Measurements from ENCODE around the gene LRP1.
A peak's percentile ranks its signal among the peaks of the same experiment; 100 is the strongest.

DNA sequence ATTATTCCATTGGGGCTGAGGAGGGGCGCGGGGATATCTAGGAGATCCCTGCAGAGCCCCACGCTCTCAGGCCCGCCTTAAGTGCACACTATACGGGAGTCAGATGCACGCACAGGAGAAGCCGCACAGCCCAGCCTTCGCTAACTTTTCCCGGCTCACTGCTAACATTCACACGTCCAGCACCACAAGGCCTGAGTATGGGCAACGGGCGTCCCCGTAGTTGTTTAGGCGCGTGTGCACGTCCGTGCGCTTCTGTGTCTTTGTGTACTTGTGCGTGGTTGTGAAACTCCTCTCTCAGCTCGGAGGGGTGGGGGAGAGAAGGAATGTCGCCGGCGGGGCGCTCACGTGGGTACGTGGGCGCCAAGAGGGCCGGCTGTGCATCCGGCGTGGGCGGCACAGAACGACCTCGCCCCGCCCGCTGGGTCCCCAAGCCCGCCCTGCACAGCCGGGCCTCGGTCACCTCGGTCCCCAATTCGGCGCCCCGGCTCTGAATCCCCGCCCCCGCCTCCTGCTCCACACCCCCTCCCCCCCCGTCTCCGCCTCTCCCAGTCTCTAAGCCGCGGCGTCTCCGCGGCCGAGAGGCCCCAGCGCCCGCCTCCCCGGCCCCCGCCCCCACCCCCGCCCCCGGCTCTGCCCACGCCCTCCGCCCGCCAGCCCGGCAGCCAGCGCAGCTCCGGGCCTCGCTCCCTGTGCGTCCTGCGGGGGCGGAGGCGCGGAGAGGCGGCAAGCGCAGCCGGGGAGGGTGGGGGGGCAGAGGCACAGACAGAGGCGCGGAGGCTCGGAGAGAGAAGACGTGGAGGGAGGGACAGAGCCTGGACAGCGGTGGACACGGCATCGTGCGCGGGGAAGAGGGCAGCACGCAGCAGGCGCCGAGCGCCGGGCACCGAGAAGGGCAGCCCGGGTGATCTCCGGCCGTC is 39.7 kb upstream of the LRP1 start, which contains the start of gene NAB2:
- TF ChIP-seq, protein P1, sequence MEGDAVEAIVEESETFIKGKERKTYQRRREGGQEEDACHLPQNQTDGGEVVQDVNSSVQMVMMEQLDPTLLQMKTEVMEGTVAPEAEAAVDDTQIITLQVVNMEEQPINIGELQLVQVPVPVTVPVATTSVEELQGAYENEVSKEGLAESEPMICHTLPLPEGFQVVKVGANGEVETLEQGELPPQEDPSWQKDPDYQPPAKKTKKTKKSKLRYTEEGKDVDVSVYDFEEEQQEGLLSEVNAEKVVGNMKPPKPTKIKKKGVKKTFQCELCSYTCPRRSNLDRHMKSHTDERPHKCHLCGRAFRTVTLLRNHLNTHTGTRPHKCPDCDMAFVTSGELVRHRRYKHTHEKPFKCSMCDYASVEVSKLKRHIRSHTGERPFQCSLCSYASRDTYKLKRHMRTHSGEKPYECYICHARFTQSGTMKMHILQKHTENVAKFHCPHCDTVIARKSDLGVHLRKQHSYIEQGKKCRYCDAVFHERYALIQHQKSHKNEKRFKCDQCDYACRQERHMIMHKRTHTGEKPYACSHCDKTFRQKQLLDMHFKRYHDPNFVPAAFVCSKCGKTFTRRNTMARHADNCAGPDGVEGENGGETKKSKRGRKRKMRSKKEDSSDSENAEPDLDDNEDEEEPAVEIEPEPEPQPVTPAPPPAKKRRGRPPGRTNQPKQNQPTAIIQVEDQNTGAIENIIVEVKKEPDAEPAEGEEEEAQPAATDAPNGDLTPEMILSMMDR (IDR thresholded peaks at IDR 0.05; ENCODE audit: low read depth, low read length, missing input control), result no peak
- TF ChIP-seq, protein P2, sequence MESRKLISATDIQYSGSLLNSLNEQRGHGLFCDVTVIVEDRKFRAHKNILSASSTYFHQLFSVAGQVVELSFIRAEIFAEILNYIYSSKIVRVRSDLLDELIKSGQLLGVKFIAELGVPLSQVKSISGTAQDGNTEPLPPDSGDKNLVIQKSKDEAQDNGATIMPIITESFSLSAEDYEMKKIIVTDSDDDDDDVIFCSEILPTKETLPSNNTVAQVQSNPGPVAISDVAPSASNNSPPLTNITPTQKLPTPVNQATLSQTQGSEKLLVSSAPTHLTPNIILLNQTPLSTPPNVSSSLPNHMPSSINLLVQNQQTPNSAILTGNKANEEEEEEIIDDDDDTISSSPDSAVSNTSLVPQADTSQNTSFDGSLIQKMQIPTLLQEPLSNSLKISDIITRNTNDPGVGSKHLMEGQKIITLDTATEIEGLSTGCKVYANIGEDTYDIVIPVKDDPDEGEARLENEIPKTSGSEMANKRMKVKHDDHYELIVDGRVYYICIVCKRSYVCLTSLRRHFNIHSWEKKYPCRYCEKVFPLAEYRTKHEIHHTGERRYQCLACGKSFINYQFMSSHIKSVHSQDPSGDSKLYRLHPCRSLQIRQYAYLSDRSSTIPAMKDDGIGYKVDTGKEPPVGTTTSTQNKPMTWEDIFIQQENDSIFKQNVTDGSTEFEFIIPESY (IDR thresholded peaks at IDR 0.05), result peak; percentile 91
- TF ChIP-seq GABPA (IDR thresholded peaks at IDR 0.05 in 1 of 2, conservative IDR thresholded peaks at IDR 0.05 in 1 of 2) (peak in 1 of 2 donors; percentile 57), TAF1 (conservative IDR thresholded peaks at IDR 0.05) (no peak)
